ENCODE measurements around the gene PKN1. TPM values are rescaled to one million over a fixed set of nuclear protein-coding genes. Genes with fewer than 3 reads are reported as not detected.

The PKN1 gene
- total RNA-seq, 4 donors from 2014 or later: 13.2 to 30.9 (median 16.4) TPM

- WGBS, 2 donors: 17 to 19% methylated on average over 22 of the region's 22 CpGs
- TF ChIP-seq CTCF (IDR thresholded peaks at IDR 0.05): no peak
- no peak for TF ChIP-seq POLR2A (IDR thresholded peaks at IDR 0.05)
- peak; percentile 75 to 94 for DNase-seq (ENCODE audit: low spot score in 2 of 2)
- H3K4me3 ChIP-seq (ENCODE audit: low read depth, poor library complexity, severe bottlenecking): no peak overlapping the region
- intact Hi-C loops (cut with DNase I; ENCODE audit: low total_unique reads): no loop called here
These were observed 77.5 kb downstream of the PKN1 start for GRCh38 chr19:14510311-14511228.

- H3K4me3 ChIP-seq (ENCODE audit: low read depth, poor library complexity, severe bottlenecking): no peak overlapping the region
- WGBS, 2 donors: 48 to 52% methylated on average over 4 of the region's 4 CpGs
- intact Hi-C loops (cut with DNase I; ENCODE audit: low total_unique reads): no loop called here
- no peak for DNase-seq (ENCODE audit: low spot score in 2 of 2)
- TF ChIP-seq POLR2A (IDR thresholded peaks at IDR 0.05) (no peak), CTCF (IDR thresholded peaks at IDR 0.05) (no peak)
These were observed 78.1 kb downstream of the PKN1 start for GRCh38 chr19:14511229-14511593.

- whole genome bisulfite sequencing, 2 donors: 85 to 88% methylated on average over 14 of the region's 14 CpGs
- DNase-seq (ENCODE audit: low spot score in 2 of 2): no peak
- intact Hi-C loops (cut with DNase I; ENCODE audit: low total_unique reads): no loop called here
- TF ChIP-seq POLR2A (IDR thresholded peaks at IDR 0.05): no peak
- no peak for TF ChIP-seq CTCF (IDR thresholded peaks at IDR 0.05)
- no peak overlapping the region for H3K4me3 ChIP-seq (ENCODE audit: low read depth, poor library complexity, severe bottlenecking)
These were observed 79.4 kb downstream of the PKN1 start for GRCh38 chr19:14512406-14512961.

- DNase-seq (ENCODE audit: low spot score in 2 of 2): no peak
- H3K4me3 ChIP-seq (ENCODE audit: low read depth, poor library complexity, severe bottlenecking): no peak overlapping the region
- WGBS, 2 donors: 81 to 83% methylated on average over 8 of the region's 8 CpGs
- TF ChIP-seq CTCF (IDR thresholded peaks at IDR 0.05): no peak
- no peak for TF ChIP-seq POLR2A (IDR thresholded peaks at IDR 0.05)
- intact Hi-C loops (cut with DNase I; ENCODE audit: low total_unique reads): no loop called here
These were observed 81.2 kb downstream of the PKN1 start for GRCh38 chr19:14514215-14514863.

- TF ChIP-seq POLR2A (IDR thresholded peaks at IDR 0.05) (no peak), CTCF (IDR thresholded peaks at IDR 0.05) (no peak)
- intact Hi-C loops (cut with DNase I; ENCODE audit: low total_unique reads): no loop called here
- no peak for DNase-seq (ENCODE audit: low spot score in 2 of 2)
- H3K4me3 ChIP-seq (ENCODE audit: low read depth, poor library complexity, severe bottlenecking): no peak overlapping the region
- WGBS, 2 donors: 64% methylated on average over 8 of the region's 8 CpGs
These were observed 82.5 kb downstream of the PKN1 start for GRCh38 chr19:14515501-14516047.
